22Rv1 (cell line): ENCODE results near the gene WDR33.

Experiments used
- H3K27ac ChIP-seq: fragments of 450-650 bp; 2 replicates; pipeline ENCODE4 v1.5.1; 2017
- CTCF ChIP-seq: fragments of 450-650 bp; IDR thresholded peaks from 2 replicates; pipeline ENCODE4 v1.5.1; 2017; ENCODE audit warnings: mild to moderate bottlenecking
- ZFX ChIP-seq: fragments of 450-650 bp; IDR thresholded peaks from 2 replicates; pipeline ENCODE4 v1.6.1; 2017; ENCODE audit warnings: antibody characterized with exemption, borderline replicate concordance

Gene WDR33

GRCh38 chr2:127721978-127722355 is 89.0 kb downstream of the WDR33 start:
- H3K27ac ChIP-seq = no peak overlapping the region
- TF ChIP-seq CTCF = no peak

- TF ChIP-seq ZFX = no peak
- TF ChIP-seq CTCF = no peak
- H3K27ac ChIP-seq = no peak overlapping the region
Observed at GRCh38 chr2:127721311-127721977, 89.5 kb downstream of the WDR33 start.

- no peak overlapping the region for H3K27ac ChIP-seq
- no peak for TF ChIP-seq ZFX
- TF ChIP-seq CTCF = no peak
Observed at GRCh38 chr2:127719301-127720218, 91.4 kb downstream of the WDR33 start.

- TF ChIP-seq ZFX (no peak), CTCF (no peak)
- H3K27ac ChIP-seq = no peak overlapping the region
Observed at GRCh38 chr2:127718271-127718670, 92.7 kb downstream of the WDR33 start.

- TF ChIP-seq ZFX (no peak), CTCF (no peak)
- H3K27ac ChIP-seq = no peak overlapping the region
Observed at GRCh38 chr2:127715778-127716449, 95.1 kb downstream of the WDR33 start.

GRCh38 chr2:127713562-127713961 is 97.4 kb downstream of the WDR33 start:
- H3K27ac ChIP-seq = no peak overlapping the region
- TF ChIP-seq ZFX (no peak), CTCF (no peak)

- no peak for TF ChIP-seq CTCF
- no peak for TF ChIP-seq ZFX
- no peak overlapping the region for H3K27ac ChIP-seq
Observed at GRCh38 chr2:127712999-127713398, 98.0 kb downstream of the WDR33 start.
